HG03039 (cell line): Measurements from ENCODE around the gene RFC2.

ENCODE experiments used
- ATAC-seq: cut with Tn5 transposase; IDR thresholded peaks from one replicate; pipeline ENCODE4 v1.9.1; 2021; ENCODE audit warnings: mild to moderate bottlenecking, moderate library complexity; ENCODE audit not compliant: unreplicated experiment

RFC2 gene

DNA sequence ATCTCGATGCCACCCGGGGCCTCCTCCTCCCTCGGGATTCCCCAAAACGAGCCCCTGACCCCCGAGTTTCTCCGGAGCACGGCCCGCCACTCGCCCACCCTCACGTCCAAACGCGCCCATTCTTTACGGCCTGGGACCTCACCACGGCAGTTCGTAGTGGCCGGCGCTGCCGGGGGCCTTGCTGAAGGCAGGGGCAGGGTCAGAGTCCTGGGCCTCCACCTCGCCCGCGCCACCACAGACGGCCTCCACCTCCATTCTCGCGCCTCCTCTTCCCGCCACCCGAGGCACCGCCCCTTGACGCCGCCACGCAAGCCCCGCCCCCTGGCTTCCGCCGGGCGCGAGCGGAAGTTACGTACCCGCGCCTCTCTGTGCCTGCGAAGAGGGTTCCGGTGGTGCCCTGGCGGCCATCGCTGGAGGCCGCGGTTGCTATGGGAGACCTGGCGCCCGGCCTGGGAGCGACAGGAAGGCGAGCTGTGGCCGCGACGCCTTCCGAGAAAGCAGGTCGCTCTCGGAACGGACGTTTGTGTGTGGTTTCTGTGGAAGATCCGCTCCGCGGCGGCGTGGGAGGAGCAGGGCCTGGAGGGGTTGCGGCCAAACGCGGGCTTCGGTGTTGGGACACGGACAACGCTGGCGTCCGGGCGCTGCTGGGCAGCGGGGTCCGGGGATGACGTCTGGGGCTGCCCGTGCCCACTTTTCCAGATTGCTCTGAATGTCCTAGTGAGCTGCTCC lies at the start of gene RFC2:
Gene RFC2 (minus strand): TSS at position 271 of the 729 bp plus-strand sequence. CDS start 16 bp downstream, at position 255.
- ATAC-seq: peak; percentile 92

DNA sequence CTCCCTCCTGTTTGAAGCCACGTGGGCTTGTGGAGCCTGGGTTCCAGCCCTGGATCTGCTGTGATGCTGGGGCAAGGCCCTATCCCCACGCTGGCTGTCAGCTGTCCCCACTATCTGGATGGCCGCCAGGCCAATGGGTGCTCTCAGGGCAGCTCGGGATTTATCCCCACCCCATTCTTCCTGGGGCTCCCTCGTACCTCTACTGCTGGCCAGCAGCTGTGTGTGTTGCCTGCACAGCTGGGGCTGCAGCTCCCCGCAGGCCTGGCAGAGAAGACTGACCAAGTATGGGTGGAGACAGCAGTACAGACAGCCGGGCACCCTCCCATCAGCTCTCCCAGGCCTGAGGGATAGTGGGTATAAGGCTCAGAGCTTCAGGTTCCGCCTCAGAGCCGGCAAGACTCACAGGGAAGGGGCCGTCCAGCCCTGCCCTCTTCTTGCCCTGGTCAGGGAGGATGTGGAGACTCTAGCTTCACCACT lies 48.6 kb upstream of the RFC2 start:
- no peak for ATAC-seq

DNA sequence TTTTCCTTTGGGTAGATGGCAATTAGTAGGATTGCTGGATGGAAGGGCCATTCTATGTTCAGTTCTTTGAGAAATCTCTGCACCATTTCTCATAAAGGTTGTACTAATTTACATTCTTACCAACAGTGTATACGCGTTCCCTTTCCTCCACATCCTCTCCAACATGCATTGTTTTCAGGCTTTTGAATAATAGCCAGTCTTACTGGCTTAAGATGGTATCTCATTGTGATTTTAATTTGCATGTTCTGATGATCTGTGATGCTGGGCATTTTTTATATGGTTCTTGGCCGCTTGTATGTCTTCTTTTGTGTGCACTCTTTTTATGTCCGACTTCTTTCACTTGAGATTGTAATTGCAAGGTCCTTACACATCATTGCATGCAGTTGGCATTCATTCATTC lies 46.7 kb upstream of the RFC2 start:
- ATAC-seq: no peak

DNA sequence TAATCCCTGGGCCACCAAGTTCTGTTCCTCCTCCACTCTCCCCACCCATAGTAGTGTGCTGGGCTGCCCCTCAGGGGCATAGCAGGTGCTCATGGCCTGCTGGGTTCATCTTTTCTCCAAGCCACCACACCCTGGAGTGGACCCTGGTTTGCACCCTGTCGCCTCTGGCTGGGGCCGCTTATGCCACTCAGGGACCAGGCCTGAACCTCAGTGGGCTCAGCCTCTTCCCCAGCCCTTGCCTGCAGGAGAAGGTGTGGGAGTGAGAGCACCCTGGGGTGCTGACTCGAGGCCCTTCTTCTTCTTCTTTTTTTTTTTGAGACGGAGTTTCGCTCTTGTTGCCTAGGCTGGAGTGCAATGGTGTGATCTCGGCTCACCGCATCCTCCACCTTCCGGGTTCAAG lies 45.2 kb upstream of the RFC2 start:
- ATAC-seq: no peak

DNA sequence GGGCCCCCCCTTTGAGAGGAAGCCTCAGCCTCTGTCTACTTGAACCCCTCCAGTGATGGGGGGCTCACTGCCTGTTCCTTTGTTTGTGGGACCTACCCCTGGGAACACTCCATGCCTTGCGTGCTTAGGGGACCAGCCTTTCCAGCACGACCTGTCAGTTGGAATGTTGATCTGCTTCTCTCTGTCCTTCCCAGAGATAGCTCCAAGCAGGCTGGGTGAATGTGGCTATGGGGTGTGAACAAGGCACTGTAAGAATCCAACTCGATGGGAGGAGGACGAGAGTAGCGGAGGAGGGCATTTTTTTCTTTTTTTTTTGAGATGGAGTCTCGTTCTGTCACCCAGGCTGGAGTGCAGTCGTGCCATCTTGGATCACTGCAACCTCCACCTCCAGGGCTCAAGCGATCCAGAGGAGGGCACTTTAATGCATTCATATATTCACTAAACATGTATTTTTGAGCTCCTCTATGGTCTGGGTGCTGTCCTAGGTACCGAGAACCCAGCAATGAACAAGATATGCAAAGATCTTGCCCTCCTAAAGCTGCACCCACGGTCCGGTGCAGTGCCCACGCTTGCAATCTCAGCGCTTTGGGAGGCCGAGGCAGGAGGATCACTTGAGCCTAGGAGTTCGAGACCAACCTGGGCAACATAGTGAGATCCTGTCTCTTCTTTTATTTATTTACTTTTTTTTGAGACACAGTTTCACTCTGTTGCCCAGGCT lies 43.5 kb upstream of the RFC2 start:
- ATAC-seq: no peak

DNA sequence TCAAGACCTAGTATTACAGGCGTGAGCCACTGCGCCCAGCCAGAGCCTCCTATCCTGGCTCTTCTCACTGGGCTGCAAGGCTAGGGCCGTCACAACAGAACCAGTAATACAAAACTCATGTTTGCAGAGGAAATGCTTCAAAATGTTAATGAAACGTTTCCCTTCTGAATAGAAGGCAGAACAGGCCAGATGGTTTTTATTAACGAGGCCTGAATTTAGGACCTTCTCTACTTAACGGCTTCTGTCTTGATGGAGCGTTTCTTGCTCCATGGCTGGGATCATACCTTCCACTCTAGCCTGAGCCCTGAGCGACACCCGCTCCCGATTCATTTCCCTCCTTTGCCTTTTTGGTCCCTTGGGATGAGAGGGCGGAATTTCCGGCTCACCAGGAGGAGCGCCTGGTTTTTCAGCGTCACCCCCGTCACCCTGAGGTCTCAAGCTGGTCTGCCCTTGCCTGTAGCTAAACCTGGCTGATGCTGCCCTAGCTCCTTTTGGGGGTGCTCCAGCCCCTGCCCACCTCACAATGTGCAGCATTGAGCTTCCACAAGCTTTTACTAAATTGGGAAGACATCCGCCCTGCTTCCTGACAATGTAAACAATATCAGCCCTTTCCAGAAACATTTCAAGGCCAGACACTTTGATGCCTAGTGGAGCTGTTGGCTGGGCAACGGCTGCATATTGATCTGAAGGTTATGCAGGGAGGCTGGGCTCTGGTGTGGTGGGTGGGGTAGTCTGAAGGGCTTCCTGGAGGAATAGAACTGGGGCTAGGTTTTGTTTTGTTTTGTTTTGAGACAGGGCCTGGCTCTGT lies 40.2 kb upstream of the RFC2 start:
- no peak for ATAC-seq

DNA sequence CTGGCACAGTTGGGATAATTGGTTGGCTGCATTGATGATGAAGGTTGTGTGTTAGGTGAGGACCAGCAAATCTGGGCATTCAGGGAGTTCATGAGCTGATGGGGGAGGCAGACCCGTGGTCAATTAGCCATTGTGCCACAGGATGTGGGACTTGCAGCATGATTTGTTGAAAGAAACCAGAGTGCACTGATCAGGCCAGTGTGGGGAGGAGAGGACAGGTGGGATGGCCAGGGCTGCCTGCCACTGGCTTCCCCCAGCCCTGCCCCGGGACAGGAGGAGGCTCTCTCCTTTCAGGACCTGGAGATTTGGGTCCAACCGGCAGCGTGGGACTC lies 39.3 kb upstream of the RFC2 start:
- no peak for ATAC-seq

DNA sequence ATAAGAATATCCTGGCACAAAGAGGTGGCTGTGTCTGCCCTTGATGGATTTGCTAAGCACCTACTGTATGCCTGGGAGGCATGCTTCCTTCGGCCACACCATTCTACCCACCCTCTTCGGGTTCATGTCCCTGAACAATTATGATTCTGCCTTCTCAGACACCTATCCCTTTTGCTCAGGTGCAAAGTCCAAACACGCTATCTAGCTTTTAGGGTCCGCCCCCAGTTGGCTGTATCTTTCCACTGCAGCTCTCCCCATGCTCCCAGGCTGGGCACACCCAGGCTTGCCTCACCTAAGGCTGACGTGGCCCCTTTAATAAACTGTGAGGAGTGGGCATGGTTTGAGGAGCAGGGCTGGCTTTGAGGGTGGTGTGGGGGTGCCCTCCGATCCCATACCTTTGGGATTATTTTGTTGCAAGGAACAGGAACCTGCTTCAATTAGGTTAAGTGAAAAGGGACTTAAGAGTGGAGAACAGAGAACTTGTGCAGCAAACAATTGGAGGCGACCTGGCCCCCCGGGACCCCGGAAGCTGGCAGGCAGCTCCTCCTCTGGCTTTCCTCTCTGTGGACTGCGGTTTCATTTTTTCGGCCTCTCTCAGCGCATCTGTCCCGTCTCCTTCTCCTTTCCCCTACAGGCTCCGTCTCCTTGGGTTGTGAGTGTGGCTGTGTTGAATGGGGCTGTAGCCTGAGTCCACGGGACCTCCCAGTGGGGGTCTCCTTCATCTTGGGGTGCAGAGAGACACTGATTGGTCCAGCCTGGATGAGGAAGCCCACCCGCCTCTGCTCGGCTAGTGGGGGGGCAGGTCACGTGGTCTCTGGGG lies 38.8 kb upstream of the RFC2 start:
- no peak for ATAC-seq

DNA sequence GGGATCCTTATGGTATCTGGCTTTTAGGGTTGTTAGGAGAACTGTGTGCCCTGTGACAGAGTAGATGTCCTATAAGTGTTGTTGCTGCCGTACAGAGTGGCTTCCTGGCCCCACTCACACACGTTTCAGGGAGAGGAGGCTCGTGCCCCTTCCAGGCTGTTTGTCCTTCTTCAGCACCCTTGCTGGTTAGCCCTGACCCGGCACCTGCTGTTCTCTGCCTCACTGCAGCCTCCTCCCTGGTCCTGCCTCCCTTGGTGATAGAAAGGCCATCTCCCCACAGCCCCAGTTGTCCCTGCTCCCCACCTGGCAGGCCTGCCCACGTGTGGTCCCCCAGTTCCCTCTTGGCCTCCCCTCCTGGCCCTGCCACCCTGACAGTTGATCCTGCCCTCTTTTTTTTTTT lies 37.3 kb upstream of the RFC2 start:
- no peak for ATAC-seq

DNA sequence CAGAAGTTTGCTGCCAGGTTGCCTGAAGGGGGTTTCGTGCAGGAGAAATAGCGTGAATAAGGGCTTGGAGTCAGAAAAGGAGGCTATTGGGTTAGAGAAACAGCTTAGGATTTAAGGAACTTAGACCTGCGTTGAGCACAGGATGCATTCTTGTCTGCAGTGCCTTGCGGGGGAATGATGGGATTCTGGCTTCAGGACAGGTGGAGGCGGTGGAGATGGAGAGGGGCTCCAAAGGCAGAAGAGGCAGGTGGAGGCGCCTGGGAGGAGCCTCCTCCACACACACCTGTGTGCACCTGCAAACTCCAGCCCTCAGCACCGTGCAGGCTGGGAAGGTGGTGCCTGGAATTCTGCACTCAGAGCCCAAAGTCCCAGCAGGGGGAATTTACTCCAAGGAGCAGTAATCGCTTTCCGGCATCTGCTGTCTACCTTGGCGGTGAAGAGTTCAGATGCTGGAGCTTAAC lies 36.8 kb upstream of the RFC2 start:
- no peak for ATAC-seq

DNA sequence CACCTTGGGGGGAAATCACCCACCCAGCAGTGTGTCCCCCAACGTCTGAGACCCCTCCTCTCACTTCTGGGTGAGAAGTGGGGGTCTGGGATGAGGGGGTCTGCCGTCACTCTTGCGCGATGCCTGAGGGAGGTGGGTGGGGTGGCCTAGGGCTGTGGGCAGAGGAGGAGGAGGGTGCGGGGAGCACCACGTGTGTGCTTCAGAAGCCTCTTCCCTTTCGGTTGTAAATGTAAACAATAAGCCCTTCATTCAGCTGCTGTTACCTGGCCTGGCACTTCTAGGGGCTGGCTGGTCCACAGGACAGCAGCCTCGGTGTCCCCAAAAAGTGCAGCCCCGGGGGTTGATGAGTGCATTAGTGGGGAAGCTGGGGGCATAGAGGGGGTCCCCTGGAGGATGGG lies 36.4 kb upstream of the RFC2 start:
- ATAC-seq: no peak

DNA sequence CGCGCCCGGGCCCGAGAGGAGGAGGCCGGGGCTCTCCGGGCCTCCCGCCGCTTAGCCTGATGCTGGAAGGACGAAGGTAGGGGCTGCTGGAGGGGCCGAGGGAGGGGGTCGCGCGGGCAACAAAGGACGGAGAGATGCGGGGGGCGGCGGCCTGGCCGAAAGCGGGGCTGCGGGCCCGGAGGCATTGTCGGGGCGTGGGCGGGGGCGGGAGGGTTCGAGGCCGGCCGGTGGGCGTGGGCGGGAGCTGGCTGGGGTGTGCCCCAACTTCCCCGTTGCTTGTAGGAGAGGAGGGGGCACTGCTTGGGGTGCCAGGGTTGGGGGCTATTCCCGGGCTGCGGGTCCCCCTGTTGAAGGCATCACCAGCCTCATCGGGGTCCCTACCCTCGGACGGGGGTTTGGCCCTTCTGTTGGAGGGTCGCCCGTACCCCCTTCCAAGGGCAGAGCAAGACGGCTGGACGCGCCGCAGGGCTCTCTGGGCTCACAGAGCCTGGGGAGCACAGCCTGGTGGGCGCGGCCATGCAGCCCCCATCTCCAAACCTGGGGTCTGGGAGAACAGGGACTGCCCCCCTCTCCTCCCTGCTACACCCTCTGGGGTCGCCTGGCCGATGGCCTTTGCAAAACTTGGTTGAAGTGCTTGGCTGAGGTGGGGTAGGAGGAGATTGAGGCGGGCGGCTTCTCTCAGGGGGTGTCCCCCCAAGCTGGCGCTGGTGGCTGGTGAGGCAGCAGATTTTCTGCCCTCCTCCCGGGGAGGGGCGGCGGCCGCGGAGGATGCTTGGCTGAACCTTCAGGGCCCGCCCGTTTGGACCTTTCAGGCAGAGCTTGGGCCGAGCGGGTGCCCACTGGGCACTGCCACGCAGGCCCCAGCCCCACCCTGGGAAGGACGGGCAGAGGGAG lies 35.7 kb upstream of the RFC2 start:
- ATAC-seq: no peak

DNA sequence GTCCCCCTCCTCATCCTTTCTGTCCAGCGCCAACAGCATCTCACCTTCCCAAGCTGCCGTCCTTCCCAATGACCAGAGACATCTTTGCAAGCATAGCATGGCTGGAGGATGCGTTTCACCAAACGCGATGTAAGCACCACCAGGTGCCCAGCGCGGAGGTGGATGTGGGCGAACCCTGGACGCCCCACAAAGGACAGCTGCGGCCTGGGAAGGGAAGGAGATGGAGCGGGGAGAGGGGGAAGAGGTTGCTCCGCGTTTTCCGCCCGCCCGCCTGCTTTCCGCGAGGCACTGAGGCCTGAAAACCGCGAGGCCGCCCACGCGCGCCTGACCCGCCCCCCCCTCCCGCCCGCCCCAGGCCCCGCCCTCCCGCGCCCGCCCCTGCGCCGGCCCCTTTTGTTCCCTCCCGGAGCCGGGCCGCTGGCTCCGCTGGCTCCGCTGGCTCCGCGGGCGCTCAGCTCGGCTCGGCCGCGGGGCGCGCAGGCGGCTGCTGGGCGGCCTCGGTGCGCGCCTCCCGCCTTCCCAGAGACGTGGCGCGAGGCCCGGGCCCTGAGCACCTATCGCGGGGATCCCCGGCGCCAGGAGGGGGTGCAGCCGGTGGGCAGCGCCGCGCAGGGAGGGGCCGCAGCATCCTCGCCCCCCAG lies 34.9 kb upstream of the RFC2 start, which contains the start of gene CLIP2:
Gene CLIP2 (plus strand): TSS at position 390 of the 641 bp plus-strand sequence. CDS start 28,140 bp downstream, outside the sequence.
- ATAC-seq: no peak

DNA sequence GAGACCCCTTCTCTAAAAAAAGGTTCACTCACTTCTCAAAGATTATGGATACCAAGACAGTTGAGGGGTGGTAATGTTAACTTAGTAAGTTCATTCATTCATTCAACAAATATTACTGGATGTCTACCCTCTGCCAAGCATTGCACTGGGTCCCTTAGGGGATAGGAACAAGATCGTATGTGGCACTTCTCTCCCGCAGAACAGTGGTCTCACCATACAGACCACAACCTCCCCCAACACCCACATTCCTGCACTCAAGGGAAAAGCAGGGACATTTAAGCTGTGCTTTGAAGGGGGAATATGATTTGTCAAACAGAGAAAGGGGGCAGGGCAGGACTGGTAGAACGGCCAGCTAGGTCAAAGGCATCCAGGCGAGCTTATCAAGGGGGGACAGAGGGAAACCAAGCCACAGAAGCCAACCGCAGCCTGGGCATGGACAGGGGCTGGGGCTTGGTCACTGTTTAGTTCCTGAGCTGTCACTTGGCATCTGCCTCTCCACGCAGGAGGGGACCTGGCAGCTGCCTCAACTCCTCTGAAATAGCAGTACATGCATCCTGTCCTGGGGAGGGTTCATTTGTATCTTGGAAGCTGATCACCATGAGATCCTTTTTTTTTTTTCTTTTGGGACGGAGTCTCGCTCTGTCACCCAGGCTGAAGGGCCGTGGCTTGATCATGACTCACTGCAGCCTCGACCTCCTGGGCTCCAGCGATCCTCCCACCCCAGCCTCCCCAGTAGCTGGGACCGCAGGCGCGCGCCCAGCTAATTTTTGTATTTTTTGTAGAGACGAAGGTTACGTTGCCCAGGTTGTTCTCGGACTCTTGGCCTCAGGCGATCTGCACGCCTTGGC lies 34.1 kb upstream of the RFC2 start:
- ATAC-seq: no peak

DNA sequence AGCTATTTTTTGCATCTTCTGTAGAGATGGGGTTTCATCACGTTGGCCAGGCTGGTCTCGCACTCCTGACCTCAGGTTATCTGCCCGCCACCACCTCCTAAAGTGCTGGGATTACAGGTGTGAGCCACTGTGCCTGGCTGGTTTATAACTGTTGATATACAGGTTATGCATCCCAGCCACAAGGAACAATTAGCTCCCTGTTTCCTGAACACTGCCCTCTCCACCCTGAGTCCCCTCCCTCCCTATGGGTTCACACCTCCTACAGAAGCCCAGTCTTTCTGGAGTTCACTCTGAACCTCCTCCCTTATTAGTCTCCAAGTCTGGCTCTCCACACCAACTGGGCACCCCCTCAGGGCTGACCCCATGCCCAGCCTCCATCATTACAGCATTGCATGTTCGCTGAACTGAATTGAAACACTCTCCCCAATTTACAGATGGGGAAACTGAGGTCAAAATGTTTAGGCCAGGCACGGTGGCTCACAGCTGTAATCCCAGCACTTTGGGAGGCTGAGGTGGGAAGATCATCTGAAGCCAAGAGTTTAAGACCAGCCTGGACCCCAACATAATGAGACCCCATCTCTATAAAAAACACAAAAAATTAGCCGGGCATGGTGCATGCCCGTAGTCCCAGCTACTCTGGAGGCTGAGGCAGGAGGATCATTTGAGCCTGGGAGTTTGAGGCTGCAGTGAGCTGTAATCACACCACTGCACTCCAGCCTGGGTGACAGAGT lies 33.3 kb upstream of the RFC2 start:
- no peak for ATAC-seq

DNA sequence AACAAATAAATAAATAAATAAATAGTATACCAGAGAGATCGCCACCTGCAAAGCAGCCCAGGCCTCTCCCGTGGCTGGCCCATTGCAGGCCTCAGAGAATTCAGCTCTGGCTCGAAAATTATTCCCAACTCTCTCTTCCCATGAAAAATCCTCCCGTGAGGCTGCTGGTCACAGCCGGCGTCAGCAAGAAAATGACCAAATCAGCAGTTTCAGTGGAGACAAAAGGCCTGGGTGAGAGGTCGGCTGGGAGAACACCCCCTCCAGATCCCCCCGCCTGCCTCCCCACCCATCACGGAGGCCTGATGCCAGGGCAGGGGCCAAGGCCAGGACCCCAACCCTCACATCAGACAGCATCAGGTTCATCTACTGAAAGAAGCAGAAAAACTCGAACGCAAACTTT lies 31.9 kb upstream of the RFC2 start:
- no peak for ATAC-seq

DNA sequence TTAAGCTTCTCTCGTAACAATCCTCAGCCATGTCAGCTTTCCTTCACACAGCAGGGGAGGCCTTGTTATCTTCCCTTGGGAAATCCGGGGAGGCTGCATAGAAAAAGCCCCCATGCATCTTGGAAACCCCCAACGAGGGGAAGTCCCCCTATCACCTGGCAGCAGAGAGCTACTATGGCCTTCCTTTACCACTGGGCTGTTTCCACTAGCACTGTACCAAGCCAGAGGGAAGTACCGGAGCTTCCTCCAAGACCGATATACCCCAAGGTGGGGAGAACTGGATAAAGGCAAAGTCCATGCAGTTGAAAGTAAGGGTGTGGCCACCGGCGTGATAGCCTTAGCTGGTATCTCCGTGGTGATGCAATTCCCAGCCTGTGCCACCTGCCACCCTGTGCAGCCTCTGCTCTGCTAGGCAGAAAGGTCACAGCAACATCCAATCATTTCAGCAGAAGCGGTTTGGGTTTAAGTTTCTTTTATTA lies 30.6 kb upstream of the RFC2 start:
- no peak for ATAC-seq
